H4 (cell line): ENCODE measurements around the gene ABCC5. TPM values are rescaled to one million over a fixed set of nuclear protein-coding genes. Genes with fewer than 3 reads are reported as not detected.
A peak's percentile ranks its signal among the peaks of the same experiment; 100 is the strongest.

Experiments
- DNase-seq: peaks from one replicate; pipeline ENCODE4 v3.0.0-alpha.2; 2015; ENCODE audit warnings: low spot score
- total RNA-seq: library from RNA; depleted of rRNA; stranded (reverse); fragments of >200 nt; shearing (Covaris generic); gene quantifications from 2 replicates; pipeline ENCODE4 v1.2.3, GENCODE V29; 2014

ABCC5 gene
- total RNA-seq, 1 experiment from 2014 or later: 10.6 TPM

- DNase-seq: peak; percentile 28
Observed at GRCh38 chr3:183975981-183976662, 41.6 kb downstream of the ABCC5 start.

- DNase-seq: no peak
Observed at GRCh38 chr3:183968666-183969245, 48.9 kb downstream of the ABCC5 start.

GRCh38 chr3:183967693-183968092, 50.0 kb downstream of the ABCC5 start:
- no peak for DNase-seq

GRCh38 chr3:183966361-183966791, 51.3 kb downstream of the ABCC5 start:
- DNase-seq: no peak

- DNase-seq: no peak
Observed at GRCh38 chr3:183962807-183963206, 54.9 kb downstream of the ABCC5 start.

- no peak for DNase-seq
Observed at GRCh38 chr3:183959214-183959613, 58.5 kb downstream of the ABCC5 start.

GRCh38 chr3:183958775-183959174, 58.9 kb downstream of the ABCC5 start:
- DNase-seq: no peak

GRCh38 chr3:183958226-183958625, 59.5 kb downstream of the ABCC5 start:
- DNase-seq: no peak

GRCh38 chr3:183954875-183955274, 62.8 kb downstream of the ABCC5 start:
- DNase-seq: no peak

- no peak for DNase-seq
Observed at GRCh38 chr3:183953471-183954070, 64.1 kb downstream of the ABCC5 start.

- DNase-seq: no peak
Observed at GRCh38 chr3:183951459-183951858, 66.2 kb downstream of the ABCC5 start.

- DNase-seq: no peak
Observed at GRCh38 chr3:183949690-183950089, 68.0 kb downstream of the ABCC5 start.

- DNase-seq: no peak
Observed at GRCh38 chr3:183946037-183946436, 71.6 kb downstream of the ABCC5 start.

- DNase-seq: no peak
Observed at GRCh38 chr3:183944775-183945174, 72.9 kb downstream of the ABCC5 start.

GRCh38 chr3:183943739-183944138, 73.9 kb downstream of the ABCC5 start:
- DNase-seq: no peak

GRCh38 chr3:183941216-183941615, 76.5 kb downstream of the ABCC5 start:
- no peak for DNase-seq

- DNase-seq: no peak
Observed at GRCh38 chr3:183937601-183938286, 79.9 kb downstream of the ABCC5 start.

GRCh38 chr3:183933160-183933559, 84.5 kb downstream of the ABCC5 start:
- no peak for DNase-seq

GRCh38 chr3:183931881-183932280, 85.8 kb downstream of the ABCC5 start:
- DNase-seq: no peak

GRCh38 chr3:183930086-183930485, 87.6 kb downstream of the ABCC5 start:
- DNase-seq: no peak

- no peak for DNase-seq
Observed at GRCh38 chr3:183927059-183927458, 90.6 kb downstream of the ABCC5 start.

GRCh38 chr3:183924956-183925355, 92.7 kb downstream of the ABCC5 start:
- no peak for DNase-seq

- DNase-seq: no peak
Observed at GRCh38 chr3:183924543-183924942, 93.1 kb downstream of the ABCC5 start.
